Fibroblast of skin of back (primary cell): ENCODE measurements around the gene CSHL1.
"Not testable (repeated sequence)": the region's sequence is repeated elsewhere in the genome, so short reads cannot be mapped to it uniquely, and the experiment has no call there.

Experiments
- DNase-seq: peaks from one replicate; pipeline ENCODE4 v3.0.0-alpha.2; 2013

The CSHL1 gene

DNA sequence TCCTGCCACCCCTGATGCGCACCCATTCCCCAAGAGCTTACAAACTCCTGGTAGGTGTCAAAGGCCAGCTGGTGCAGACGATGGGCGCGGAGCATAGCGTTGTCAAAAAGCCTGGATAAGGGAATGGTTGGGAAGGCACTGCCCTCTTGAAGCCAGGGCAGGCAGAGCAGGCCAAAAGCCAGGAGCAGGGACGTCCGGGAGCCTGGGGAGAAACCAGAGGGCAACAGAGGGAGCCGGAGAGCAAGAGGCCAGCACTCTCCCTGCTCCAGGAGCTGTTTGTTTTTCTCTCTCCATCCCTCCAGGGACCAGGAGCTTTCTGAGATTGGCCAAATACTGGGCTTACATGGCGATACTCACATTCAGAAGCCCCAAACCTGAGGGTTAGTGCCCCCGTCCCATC is 7.2 kb upstream of the CSHL1 start:
- no peak for DNase-seq

DNA sequence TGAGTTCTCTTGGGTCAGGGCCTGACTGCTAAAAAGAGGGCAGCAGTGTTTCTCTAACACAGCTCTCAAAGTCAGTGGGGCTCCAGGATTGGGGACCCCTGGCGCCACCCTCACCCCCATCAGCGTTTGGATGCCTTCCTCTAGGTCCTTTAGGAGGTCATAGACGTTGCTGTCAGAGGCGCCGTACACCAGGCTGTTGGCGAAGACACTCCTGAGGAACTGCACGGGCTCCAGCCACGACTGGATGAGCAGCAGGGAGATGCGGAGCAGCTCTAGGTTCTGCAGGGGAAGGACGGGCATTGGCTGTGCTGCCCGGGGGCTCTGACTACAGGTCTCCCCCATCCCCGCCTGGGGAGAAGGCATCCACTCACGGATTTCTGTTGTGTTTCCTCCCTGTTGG is 6.6 kb upstream of the CSHL1 start:
- DNase-seq = no peak

DNA sequence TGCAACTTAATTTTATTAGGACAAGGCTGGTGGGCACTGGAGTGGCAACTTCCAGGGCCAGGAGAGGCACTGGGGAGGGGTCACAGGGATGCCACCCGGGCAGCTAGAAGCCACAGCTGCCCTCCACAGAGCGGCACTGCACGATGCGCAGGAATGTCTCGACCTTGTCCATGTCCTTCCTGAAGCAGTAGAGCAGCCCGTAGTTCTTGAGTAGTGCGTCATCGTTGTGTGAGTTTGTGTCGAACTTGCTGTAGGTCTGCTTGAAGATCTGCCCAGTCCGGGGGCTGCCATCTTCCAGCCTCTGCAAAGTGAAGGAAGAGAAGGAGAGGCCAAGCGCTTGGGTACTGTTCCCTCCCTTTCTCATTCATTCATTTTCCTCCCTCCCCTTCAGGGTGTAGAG is 6.1 kb upstream of the CSHL1 start:
- not testable (repeated sequence) for DNase-seq

DNA sequence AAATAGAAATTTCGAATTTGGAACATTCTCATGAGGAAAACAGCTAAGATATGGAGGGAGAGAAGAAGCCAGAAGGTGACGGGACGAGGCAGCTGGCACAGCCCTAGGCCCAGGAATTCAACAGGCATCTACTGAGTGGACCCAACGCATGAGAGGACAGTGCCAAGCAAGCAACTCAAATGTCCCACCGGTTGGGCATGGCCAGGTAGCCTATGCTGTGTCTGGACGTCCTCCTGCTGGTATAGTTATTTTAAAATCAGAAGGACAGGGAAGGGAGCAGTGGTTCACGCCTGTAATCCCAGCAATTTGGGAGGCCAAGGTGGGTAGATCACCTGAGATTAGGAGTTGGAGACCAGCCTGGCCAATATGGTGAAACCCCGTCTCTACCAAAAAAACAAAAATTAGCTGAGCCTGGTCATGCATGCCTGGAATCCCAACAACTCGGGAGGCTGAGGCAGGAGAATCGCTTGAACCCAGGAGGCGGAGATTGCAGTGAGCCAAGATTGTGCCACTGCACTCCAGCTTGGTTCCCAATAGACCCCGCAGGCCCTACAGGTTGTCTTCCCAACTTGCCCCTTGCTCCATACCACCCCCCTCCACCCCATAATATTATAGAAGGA is 5.6 kb upstream of the CSHL1 start:
- no peak for DNase-seq

DNA sequence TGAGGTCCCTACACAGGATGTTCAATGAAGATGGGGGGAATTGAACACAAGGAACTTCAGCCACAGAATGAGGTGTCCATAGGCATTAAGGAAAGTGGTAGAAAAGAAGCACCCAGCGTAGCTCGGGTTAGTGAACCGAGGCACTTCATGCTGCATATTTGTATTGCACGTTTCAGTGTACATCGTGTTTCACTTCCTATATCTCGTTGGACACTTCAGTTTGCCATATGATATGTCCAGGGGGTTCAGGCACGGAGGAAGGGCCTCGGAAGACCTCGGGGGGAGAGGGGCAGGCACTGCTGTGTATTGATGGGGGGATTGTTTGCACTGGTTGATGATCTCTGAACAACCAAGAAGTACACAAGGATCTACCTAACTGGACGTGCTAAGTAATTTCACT is 4.7 kb upstream of the CSHL1 start:
- not testable (repeated sequence) for DNase-seq

DNA sequence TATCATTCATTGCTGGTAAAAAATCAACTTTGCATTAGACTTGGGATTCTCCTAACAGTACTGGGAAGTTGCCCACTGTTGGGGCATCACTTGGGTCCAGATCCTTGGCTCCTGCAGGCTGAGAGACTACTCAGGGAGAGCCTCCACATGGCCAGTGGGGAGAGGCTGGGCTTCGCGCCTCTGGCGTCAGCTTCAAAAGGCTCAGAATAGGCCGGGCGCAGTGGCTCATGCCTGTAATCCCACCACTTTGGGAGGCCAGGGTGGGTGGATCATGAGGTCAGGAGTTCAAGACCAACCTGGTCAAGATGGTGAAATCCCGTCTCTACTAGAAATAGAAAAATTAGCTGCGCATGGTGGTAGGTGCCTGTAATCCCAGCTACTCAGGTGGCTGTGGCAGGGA is 3.4 kb upstream of the CSHL1 start:
- DNase-seq = no peak

DNA sequence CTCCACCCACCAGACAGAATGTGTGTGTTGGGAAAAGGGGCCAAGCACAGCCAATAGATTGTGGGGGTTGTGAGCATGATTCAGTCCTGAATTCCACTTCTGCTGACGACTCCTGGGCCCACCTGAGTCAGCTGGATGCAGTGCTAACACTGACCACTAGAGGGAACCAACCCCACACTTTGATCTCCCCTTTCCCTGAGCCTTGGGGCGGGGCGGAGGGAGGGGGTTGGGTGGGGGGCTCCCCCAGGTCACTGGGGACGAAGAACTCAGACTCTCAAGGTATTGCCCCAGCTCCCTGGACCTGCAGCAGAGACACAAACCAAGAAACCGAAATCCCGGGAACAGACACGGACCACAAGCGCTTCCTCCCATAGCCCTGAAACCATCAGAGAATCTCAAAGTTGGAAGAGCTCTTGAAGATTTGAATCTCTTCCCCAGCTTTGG is 621 bp upstream of the CSHL1 start:
- peak; percentile 24 for DNase-seq

DNA sequence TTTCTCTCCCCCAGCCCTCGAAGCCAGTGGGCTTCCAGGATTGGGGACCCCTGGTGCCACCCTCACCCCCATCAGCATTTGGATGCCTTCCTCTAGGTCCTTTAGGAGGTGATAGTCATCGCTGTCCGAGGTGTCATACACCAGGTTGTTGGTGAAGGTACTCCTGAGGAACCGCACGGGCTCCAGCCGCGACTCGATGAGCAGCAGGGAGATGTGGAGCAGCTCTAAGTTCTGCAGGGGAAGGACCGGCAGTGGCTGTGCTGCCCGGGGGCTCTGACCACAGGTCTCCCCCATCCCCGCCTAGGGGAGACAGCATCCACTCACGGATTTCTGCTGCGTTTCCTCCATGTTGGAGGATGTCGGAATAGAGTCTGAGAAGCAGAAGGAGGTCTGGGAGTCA is 962 bp downstream of the CSHL1 start:
- DNase-seq = no peak

DNA sequence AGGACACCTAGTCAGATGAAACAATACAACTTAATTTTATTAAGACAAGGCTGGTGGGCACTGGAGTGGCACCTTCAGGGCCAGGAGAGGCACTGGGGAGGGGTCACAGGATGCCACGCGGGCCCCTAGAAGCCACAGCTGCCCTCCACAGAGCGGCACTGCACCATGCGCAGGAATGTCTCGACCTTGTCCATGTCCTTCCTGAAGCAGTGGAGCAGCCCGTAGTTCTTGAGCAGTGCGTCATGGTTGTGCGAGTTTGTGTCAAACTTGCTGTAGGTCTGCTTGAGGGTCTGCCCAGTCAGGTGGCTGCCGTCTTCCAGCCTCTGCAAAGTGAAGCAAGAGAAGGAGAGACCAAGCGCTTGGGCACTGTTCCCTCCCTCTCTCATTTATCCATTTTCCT is 1.5 kb downstream of the CSHL1 start:
- DNase-seq = not testable (repeated sequence)

DNA sequence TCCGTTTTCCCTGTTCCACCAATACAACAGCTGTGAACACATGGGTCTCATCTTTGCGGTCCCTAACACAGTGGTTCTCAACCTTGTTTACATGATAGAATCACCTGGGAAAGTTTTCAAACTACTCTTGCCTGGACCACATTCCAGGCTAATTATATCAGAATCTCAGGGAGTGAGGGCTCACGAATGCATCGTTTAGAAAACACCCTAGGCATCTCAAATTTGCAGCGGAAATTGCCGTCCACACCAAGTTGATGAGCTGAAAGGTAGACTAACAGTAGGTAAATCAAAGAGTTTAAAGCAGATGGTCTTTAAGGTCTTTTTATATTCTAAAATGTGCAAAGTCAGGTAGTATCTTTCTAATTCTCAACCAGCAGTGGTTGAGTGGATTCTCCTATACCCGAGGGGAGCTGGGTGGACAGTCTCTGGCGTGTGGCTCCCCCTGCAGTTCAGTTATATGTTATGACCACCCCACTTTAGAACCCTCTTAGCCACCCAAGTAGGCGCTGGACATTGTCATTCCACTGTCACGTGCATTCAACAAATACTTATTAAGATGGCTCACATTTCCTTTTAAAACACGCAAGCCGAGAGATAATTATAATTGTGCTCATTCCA is 3.8 kb downstream of the CSHL1 start:
- not testable (repeated sequence) for DNase-seq

DNA sequence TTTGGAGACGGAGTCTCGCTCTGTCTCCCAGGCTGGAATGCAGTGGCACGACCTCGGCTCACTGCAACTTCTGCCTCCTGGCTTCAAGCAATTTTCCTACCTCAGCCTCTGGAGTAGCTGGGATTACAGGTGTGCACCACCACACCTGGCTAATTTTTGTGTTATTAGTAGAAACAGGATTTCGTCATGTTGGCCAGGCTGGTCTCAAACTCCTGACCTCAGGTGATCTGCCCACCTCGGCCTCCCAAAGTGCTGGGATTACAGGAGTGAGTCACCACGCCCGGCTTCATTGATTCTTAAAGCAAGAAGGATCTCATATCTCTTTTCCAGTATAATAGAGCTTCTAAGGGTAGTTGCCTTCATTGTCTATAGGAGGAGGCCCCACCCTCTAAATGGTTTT is 6.3 kb downstream of the CSHL1 start:
- not testable (repeated sequence) for DNase-seq

DNA sequence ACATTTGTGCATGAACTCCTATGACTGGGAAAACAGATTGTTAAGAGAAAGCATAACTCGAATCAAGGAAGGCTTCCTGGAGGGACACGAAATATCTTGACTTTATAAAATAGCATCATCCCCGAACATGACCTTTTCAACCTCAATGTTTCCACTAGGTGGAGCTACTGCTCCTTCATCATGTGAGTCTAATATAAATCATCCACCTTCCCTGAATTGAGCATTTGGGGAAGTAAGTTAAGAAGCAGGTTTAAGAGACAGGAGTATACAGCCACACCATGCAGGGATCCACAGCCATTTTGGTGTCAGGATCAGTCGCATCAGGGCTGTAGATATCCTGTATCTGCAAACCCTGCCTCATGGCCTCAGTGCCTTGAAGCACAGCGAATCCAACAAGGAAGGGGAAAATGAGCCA is 7.3 kb downstream of the CSHL1 start:
- DNase-seq = not testable (repeated sequence)

DNA sequence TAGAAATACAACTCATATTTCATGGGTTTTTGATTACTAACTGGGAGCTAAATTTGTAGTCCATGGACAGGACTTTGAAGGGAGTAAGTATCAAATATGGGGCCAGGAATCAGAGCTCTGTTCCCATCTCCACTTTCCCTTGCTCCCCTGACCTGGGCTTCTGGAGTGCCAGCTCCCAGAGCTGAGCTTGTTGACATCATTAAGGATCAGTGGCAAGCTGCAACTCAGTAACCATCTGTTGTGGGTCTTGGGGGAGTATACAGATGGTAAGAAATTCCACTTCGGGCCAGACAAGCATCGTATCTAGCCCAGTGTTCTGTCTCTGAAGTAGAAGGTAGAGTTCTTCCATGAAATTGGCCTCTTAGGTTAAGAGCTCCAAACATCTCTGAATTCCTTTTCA is 9.1 kb downstream of the CSHL1 start:
- DNase-seq = not testable (repeated sequence)

DNA sequence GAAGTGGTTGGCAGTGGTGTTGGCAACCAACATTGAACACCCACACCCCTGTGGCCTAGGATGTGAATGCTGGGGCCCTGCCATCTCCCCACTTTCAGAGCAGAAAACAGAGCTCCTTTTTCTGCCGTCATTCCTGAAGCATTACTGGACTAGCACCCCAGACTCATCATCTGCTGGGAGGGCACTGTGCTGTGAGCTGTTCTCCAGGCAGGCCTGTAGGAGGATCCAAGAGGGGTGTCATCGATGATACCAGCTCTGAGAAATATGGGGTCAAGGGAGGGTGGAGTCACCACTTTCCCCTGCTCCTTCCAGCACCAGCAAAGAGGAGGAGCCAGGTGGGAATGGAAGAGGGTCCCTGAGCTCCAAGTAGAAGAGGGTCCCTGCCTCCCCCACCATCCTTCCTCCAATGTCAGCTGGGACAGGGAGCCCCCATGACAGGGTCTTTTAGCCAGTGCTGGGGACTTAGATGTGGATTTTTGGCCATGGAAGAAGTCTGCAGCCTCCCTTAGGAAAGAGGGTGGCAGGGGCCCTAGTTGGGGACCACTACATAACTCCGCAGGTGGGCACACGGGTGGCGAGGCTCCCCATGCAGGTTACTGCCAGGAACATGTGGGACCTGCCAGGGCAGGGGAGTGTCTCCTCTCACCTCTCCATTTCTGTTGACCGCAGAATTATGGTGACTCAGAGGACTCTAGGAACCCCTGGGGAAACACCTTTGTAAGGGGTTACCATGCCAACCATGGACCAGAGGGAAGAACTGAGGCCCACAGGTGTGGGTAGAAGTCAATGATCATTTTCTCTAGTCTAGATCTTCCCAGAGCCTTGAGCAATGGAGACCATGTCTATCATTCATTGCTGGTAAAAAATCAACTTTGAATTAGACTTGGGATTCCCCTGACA is 11.9 kb downstream of the CSHL1 start:
- not testable (repeated sequence) for DNase-seq

DNA sequence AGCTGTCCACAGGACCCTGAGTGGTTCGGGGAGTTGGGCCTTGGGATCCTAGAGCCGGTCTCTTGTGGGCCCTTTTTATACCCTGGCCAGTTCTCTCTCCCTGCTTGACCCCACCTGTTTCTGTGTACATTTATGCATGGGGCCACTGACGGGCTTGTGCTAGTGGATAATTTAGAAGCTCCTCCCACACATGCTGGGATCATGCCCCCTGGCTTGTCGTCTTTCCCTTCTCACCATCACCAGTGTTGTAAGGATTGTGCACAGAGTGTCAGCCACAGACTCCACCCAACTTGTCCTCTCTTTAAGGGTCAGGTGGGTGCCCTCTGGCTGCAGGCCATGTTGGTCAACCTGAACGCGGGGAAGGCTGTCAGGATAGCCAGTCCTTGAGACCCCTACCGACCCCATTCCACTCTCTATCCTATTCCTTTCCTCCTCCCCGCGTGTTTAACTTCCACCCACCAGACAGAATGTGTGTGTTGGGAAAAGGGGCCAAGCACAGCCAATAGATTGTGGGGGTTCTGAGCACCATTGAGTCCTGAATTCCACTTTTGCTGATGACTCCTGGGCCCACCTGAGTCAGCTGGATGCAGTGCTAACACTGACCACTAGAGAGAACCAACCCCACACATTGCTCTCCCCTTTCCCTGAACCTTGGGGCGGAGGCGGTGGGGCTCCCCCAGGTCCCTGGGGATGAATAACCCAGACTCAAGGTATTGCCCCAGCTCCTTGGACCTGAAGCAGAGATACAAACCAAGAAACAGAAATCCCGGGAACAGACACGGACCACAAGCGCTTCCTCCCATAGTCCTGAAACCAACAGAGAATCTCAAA is 14.3 kb downstream of the CSHL1 start, which contains the start of gene CSH1:
Gene CSH1 (minus strand): TSS at position 51 of the 831 bp plus-strand sequence. CDS start 63 bp downstream, outside the sequence.
- not testable (repeated sequence) for DNase-seq

DNA sequence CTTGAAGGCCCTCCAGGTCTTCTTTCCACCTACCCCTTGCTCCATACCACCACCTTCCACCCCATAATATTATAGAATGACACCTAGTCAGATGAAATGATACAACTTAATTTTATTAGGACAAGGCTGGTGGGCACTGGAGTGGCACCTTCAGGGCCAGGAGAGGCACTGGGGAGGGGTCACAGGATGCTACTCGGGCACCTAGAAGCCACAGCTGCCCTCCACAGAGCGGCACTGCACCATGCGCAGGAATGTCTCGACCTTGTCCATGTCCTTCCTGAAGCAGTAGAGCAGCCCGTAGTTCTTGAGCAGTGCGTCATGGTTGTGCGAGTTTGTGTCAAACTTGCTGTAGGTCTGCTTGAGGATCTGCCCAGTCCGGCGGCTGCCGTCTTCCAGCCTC is 16.2 kb downstream of the CSHL1 start:
- DNase-seq = not testable (repeated sequence)

DNA sequence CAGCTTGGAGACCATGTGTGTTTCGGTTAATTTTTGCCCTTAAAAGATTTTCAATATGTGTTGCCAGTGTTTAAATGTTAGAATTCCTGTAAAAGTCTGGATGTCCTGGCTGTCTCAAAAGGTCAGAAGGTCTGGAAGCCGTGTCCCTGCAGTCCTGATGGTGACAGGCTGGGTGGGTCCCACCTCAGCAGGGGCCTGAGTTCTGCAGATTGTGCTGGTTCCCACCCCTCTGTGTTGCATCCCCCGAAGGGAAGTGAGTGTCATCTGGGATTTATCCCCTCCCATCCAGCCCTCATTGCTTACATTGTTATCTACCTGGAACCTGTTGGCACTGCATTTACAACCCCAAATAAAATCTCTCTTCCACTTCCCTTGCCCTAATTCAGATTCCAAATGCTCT is 17.0 kb downstream of the CSHL1 start:
- not testable (repeated sequence) for DNase-seq

DNA sequence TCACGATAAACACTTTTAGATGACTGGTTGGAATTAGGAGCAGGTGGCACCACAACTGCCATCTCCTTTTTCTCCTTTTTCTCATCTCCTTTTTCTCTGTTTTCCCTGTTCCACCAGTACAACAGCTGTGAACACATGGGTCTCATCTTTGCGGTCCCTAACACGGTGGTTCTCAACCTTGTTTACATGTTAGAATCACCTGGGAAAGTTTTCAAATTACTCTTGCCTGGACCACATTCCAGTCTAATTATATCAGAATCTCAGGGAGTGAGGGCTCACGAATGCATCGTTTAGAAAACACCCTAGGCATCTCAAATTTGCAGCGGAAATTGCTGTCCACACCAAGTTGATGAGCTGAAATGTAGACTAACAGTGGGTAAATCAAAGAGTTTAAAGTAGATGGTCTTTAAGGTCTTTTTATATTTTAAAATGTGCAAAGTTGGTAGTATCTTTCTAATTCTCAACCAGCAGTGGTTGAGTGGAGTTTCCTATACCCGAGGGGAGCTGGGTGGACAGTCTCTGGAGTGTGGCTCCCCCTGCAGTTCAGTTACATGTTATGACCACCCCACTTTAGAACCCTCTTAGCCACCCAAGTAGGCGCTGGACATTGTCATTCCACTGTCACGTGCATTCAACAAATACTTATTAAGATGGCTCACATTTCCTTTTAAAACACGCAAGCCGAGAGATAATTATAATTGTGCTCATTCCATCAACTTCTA is 18.6 kb downstream of the CSHL1 start:
- not testable (repeated sequence) for DNase-seq

DNA sequence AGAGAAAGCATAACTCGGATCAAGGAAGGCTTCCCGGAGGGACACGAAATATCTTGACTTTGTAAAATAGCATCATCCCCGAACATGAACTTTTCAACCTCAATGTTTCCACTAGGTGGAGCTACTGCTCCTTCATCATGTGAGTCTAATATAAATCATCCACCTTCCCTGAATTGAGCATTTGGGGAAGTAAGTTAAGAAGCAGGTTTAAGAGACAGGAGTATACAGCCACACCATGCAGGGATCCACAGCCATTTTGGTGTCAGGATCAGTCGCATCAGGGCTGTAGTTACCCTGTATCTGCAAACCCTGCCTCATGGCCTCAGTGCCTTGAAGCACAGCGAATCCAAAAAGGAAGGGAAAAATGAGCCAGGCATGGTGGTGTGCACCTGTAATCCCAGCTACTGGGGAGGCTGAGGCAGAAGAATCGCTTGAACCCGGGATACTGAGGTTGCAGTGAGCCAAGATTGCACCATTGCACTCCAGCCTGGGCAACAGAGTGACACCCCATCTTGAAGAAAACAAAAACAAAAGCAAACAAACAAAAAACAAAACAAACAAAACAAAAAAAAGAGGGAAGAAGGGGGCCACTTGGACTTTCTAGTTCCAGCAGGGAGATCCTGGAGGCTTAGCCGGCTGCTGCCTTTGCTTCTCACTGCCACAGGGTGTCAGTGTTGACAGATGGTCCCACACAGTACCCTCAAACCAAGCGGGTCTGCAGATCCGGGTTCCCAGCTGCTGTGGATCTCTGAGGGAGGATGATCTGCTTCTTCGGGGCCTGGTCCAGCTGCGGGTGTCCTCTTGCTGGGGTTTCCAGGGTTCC is 21.8 kb downstream of the CSHL1 start:
- DNase-seq = peak; percentile 27

DNA sequence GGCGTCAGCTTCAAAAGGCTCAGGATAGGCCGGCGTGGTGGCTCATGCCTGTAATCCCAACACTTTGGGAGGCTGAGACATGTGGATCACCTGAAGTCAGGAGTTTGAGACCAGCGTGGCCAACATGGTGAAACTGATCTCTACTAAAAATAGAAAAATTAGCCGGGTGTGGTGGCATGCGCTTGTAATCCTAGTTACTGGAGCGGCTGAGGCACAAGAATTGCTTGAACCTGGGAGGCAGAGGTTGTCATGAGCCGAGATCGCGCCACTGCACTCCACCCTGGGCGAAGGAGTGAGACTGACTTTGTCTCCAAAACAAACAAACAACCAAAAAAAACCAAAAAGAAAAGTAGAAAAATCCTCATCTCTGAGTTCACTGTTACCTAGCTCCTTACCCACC is 25.9 kb downstream of the CSHL1 start:
- DNase-seq = not testable (repeated sequence)

DNA sequence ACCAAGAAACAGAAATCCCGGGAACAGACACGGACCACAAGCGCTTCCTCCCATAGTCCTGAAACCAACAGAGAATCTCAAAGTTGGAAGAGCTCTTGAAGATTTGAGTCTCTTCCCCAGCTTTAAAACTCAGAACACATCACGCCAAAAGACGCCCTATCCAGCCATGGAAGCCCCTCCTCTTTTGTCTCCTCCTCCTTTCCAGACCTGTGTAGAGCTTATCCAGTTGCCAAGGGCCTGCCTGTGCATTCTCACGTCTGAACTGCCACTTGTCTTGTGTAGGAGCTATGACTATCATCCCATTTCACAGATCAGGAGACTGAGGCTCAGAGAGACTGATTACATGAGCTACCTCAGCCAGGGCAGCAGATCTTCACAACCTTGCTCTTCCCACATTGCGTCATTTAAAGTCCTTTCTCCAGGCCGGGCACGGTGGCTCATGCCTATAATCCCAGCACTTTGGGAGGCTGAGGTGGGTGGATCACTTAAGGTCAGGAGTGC is 28.4 kb downstream of the CSHL1 start:
- DNase-seq = not testable (repeated sequence)
